Hematopoietic multipotent progenitor cell (in vitro differentiated cells): ENCODE results near the gene MYBPH. TPM values are rescaled to one million over a fixed set of nuclear protein-coding genes. Genes with fewer than 3 reads are reported as not detected.

Experiments
- DNase-seq, 3 donors: peaks; one replicate each; pipeline ENCODE4 v3.0.0-alpha.2; 2011 to 2015; ENCODE audit warnings: low read depth in 2 of 3, low spot score in 2 of 3
- total RNA-seq: library from RNA; depleted of rRNA; stranded (reverse); fragments of >200 nt; gene quantifications from one replicate; pipeline ENCODE4 v1.2.3, GENCODE V29; 2012

MYBPH gene
- total RNA-seq, 1 donor = not detected

- no peak for DNase-seq
These were observed 25.3 kb upstream of the MYBPH start for GRCh38 chr1:203200916-203201315.

- no peak for DNase-seq
These were observed 24.4 kb upstream of the MYBPH start for GRCh38 chr1:203199816-203200571.

GRCh38 chr1:203199481-203199815 is 23.8 kb upstream of the MYBPH start:
- DNase-seq = no peak

- DNase-seq = no peak
These were observed 23.4 kb upstream of the MYBPH start for GRCh38 chr1:203199002-203199401.

- DNase-seq = peak in 2 of 3 donors; percentile 24 to 51
These were observed 22.0 kb upstream of the MYBPH start for GRCh38 chr1:203197625-203198024.

GRCh38 chr1:203196371-203196770 is 20.7 kb upstream of the MYBPH start:
- no peak for DNase-seq

GRCh38 chr1:203190949-203191348 is 15.3 kb upstream of the MYBPH start:
- no peak for DNase-seq

- no peak for DNase-seq
These were observed 14.3 kb upstream of the MYBPH start for GRCh38 chr1:203189951-203190352.

GRCh38 chr1:203188686-203189232 is 13.1 kb upstream of the MYBPH start:
- no peak for DNase-seq

GRCh38 chr1:203187689-203188264 is 12.2 kb upstream of the MYBPH start:
- no peak for DNase-seq

- no peak for DNase-seq
These were observed 11.7 kb upstream of the MYBPH start for GRCh38 chr1:203187304-203187685.

GRCh38 chr1:203186446-203187303 is 11.0 kb upstream of the MYBPH start, which contains the start of gene CHI3L1:
CHI3L1 (minus strand) TSS chr1:203186704; CDS start chr1:203186623, 81 bp downstream.
- no peak for DNase-seq

GRCh38 chr1:203186091-203186445 is 10.4 kb upstream of the MYBPH start:
- DNase-seq = no peak

GRCh38 chr1:203185585-203185984 is 10.0 kb upstream of the MYBPH start:
- no peak for DNase-seq

- DNase-seq = no peak
These were observed 9.4 kb upstream of the MYBPH start for GRCh38 chr1:203185061-203185461.

GRCh38 chr1:203184467-203184866 is 8.8 kb upstream of the MYBPH start:
- DNase-seq = no peak

- DNase-seq = no peak
These were observed 8.2 kb upstream of the MYBPH start for GRCh38 chr1:203183828-203184227.

- no peak for DNase-seq
These were observed 6.8 kb upstream of the MYBPH start for GRCh38 chr1:203182387-203182953.

GRCh38 chr1:203181586-203182386 is 6.2 kb upstream of the MYBPH start:
- DNase-seq = no peak

- DNase-seq = no peak
These were observed 5.1 kb upstream of the MYBPH start for GRCh38 chr1:203180611-203181330.
